NCI-H1048 (cell line): ENCODE data around the gene MTSS2.
A peak's percentile ranks its signal among the peaks of the same experiment; 100 is the strongest.

Source experiments
- DNase-seq: peaks from one replicate; lab custom pipeline; 2025; lab: John Stamatoyannopoulos, UW

The MTSS2 gene, protein sequence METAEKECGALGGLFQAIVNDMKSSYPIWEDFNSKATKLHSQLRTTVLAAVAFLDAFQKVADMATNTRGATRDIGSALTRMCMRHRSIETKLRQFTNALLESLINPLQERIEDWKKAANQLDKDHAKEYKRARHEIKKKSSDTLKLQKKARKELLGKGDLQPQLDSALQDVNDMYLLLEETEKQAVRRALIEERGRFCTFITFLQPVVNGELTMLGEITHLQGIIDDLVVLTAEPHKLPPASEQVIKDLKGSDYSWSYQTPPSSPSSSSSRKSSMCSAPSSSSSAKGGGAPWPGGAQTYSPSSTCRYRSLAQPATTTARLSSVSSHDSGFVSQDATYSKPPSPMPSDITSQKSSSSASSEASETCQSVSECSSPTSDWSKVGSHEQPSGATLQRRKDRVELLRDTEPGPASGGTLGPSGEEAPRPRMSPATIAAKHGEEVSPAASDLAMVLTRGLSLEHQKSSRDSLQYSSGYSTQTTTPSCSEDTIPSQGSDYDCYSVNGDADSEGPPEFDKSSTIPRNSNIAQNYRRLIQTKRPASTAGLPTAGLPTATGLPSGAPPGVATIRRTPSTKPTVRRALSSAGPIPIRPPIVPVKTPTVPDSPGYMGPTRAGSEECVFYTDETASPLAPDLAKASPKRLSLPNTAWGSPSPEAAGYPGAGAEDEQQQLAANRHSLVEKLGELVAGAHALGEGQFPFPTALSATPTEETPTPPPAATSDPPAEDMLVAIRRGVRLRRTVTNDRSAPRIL

GRCh38 chr16:70685938-70686375 is at the start of gene MTSS2:
TSS of gene MTSS2 (minus strand) at chr16:70686053. CDS start at chr16:70685791, 262 bp downstream.
- DNase-seq, result peak; percentile 20

- no peak for DNase-seq
Observed at GRCh38 chr16:70735141-70735979, 49.5 kb upstream of the MTSS2 start.

- DNase-seq, result no peak
Observed at GRCh38 chr16:70734522-70735095, 48.8 kb upstream of the MTSS2 start.

DNA sequence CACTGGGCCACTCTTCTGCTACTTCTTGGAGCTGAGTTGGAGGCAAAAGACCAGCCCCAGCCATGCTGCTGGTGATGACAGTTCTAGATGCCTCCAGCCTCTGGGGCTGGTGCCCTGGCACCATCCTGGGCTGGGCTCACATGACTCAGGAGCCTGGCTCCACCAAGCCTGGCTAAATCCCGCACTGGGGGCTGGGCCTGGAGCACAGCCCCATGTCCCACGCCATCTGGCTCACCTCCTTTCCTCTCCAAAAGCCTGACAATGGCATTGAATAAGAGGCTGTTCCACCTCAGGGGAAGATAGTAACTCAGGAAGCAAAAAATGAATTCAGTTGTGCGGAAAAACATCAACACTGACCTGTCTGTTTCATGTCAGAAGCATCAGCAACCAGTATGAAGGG is 45.1 kb upstream of the MTSS2 start:
- DNase-seq, result no peak

DNA sequence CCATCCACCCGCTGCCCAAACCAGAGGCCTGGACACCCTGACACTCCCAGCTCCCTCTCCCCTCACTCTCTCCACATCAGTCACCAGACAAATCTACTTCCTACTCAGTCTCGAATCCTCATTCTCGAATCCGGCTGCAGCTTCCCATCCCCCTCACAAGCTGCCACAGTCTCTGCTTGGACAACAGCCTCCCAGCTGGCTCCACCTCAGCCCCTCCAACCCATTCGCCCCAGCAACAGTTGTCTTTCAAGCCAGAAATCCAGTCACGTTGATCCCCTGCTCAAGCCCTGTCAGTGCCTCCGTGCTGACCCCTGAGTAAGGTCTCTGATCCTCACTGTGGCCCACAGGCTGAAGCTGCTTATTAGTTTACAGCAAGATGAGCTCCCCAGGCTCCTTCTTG is 44.2 kb upstream of the MTSS2 start:
- DNase-seq, result no peak

DNA sequence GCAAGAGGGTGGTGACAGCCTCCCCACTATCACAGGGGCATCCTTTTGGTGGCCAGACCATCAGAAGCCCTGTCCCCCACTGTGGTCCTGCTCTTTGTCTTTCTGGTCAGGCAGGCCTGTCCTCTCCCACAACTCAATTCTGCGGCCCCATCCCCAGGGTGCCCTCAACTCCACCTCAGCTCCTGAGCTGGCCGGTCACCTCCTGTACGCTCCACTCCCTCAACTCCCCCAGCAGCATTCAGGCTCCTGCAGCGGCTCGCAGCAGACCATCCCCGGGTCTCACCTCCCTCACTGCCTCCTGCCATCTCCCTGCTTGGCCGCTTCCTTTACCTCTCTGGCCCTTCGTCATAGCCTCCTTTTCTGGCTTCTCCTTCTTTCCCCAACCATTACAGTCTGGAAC is 43.4 kb upstream of the MTSS2 start:
- DNase-seq, result no peak

DNA sequence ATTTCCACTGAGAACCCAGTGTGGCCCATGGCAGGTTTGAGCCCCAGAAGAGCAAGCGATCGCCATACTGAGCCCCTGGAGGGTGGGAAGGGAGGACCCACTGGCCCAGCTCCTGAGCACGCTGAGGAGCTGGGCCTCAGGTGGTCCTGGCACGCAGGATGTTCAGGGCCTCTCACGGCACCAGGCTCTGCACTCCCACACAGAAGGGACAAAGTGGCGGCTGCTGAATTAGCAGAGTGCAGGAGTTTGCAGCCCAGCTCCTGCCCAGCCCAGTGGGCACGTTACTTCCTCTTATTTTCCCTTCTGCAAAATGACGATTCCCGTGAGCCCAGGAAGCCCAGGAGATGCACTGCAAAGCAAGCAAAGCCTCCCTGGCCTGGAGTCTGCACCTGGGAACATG is 42.3 kb upstream of the MTSS2 start:
- DNase-seq, result no peak

DNA sequence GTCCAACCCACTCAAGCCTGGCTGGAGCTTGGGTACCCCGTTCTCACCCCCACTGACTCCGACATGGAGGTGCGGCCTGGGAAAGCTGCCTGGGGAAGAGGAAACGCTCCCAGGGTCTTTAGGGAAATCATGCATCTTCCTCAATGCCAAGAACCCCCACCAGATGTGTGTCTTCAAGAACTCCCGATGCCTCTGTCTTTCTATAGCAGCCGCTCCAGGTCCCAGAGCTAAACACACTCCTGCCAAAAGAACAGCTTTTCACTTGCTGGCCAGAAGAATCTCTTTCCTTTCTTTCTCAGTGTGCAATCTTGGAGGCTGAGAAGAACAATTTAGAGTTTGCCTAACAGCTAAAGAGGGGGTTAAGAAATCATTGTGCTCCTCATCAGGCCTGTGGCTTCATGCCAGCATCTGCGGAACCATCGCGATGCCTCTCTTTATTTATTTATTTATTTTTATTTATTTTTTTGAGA is 41.1 kb upstream of the MTSS2 start:
- DNase-seq, result no peak

DNA sequence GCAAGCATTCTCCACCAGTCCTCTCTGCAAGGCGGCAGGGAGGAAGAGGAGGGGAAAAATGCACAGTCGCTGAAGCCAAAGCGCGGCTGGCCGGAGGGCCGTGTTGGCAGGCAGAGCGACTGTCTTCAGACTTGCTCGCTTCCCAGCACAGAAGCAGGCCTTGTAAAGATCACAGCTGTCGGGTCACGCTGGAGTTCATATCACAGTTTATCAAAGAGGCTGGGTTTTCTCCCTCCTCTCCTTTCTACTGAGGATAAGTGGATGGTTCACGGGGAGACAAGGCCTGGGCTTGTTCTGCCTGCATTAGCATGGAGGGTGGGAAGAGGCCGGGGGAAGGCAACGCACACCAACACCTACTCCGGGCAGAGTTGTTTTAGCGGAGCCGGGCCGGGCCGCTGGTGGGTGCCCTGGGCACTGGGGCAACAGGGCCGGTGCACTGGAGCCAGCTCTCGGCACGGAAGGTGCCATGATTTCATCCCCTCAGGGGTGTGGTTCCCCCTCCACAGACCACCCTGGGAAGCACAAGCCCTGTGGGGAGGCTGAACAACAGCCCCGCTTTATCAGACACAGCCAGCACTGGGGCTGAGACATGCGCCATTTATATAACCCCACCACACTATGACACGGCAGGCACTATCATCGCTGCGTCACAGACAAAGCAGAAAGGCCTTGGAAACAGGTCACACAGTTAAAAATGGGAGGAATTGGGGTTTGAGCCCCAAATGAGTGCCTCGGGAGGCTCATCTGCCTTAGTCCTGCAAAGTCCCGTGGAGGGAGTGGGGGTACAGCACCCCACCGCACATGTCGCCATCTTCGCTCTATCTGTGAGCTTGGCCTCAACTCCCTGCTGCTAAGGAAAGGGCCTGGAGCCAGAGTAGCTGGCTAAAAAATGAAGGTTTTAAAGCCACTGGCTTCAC is 40.3 kb upstream of the MTSS2 start:
- no peak for DNase-seq

DNA sequence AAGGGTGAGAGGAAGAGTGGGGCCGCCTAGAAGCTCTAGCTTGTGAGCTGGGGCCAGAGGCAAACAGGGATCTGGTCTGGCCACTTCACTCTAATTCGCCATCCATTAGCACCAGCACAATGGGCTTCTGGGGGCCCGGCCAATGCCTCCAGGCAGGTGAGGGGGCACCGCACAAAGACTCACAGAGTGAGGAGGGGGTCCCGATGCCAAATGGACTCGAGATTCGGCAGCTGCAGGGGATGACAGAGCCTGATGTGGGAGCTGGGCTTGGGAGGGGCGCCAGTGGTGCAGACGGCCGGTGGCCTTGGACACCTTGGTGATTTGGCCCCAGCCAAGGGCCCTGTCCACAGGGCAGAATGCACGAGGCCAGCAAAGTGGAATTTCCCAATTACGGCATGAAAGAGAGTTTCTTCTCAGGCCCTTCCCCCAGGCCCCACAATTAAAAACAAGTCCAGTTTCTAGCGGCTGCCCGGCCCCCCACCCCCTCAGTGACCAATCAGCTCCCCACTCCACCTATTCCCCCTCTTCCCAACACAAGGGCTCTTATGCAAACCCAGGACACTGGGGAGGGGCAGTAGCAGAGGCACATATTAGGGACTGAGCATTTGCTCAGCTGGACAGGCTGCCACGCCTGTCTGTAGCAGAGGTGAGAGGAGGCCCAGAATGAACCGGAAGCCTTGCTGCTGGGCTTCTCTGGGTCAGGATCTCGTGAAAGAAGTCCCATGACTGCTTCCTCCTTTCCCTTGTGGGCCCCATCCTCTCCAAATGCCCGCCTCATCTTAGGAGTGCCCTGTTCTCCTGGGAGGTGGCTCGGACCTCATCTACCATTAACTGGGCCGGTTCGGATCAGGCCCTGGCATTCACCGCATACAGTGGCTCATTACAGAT is 39.4 kb upstream of the MTSS2 start:
- no peak for DNase-seq

DNA sequence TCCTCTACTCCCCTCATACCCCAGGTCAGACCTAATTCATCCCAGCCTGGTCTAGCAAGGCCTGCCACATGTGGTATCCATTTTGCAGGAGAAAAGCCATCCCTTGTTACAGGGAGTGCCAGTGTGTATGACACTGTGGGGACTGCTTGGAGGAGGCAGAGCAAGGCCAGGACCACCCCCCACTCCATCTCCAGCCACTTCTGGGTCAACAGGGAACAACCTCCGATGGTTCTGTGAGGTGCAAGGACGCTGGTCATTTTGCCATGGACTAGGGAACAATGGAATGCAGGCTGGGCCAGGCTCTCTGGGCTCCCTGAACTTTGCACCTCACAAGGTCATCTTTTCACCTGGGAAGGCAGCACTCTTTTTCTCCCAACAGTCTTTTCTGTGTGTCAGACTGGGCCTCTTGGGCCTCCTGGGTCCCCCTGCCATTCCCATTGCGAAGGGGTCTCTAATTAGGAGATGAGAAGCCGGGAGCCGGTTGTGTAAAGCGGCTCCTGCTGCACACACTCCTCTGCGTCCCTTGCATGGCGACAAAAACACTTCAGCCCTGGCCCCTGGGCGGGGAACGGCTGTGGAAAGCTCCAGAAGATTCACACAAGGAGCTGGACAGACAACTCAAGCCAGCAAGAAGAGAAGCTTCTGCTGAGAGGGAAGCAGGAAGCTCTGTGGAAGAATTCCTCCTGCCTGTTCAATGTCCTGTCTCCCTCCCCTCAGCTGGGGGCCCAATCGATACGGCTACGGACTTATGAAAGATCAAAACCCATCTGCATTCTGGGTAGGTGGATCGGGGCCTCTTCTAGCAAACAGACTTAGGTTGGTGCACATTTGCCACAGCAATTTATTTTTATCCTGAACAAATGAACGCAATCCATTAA is 38.5 kb upstream of the MTSS2 start:
- DNase-seq, result no peak

- no peak for DNase-seq
Observed at GRCh38 chr16:70723740-70724145, 37.9 kb upstream of the MTSS2 start.

DNA sequence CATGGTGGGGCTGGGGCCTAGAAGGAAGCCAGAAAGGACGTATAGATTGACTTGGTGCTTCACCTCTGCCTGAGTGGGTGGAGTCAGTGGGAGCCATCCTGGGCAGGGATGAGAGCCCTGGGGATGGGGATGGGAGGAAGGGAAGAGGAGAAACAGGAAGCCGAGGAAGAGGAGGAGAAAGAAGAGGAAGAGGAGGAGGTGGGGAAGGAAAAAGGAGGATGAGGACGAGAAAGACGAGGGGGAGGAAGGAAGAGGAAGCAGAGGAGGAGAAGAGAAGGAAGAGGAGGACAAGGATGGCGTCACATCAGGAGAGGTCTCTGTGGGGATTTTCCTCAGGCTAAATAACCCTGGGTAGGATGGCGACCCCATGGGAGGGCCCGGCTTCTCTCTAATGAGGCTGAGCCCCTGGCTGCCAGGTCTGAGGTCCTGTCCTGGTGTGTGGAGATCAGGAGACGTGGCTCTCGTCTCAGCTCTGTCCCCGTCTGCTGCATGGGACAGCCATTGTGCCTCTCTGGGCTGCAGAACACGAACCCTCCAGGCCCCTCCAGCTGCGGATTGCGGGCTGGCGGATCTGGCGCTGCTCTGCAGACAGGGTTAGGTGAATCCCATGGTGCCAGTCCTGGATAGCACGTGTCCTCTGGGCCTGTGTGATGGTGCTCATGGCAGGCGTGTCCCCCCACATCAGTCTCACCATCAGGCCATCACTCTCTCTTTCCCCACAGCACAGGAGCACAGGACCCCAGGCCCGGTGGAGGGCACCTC is 35.5 kb upstream of the MTSS2 start:
- DNase-seq, result no peak

DNA sequence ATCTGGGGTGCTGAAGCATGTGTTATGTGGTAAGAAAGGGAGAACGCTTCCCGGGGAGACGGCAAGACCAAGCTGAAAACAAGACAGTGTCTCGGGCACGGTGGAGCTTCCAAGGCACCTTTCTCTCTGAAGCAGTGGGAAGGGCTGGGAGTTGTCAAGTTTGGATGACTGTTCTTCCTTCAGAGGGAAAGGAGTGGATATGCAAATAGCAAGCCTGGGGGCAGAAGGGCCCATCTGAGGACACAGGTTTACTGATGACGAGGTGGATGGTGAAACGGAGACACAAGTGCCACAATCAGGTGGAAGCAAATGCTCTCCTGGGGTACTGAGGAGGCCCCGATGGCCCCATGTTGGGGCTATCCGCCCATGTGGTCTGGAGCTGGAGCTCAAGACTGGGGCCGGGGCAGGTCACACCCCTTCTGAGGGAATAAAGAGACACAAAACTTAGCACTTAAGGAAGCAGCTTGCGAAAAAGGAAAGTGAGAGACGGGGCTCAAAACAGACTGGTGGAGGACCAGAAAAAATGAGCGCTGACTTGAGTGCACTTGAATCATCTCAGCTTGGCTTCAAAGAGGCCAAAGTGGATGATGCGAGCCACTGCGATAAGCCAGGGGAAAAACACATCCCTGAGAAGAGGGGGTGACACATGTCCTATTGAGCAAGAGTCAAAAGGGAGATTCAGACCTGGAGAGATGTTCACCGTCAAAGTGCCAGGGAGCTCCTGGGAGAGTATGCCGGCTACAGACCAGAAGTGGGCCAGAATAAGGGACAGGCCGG is 34.8 kb upstream of the MTSS2 start:
- DNase-seq, result no peak

DNA sequence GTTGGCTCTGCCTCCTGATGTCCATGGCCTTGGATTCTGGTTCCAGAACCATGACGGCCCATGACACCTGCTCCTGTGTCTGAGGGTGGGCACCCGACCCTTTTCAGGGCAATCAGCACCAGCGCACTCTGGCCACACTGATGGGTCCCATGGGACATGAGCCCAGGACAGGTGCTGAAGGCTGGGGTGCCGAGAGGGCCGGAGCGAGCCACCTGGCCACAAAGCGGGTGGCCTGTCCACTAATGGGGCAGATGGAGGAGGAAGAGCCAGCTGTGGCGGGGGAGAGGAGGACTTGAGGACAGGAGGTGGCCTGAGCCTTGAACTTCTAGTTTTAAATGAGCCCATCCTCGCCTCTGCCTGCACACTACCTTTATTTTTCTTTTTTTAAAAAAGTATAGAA is 31.2 kb upstream of the MTSS2 start:
- DNase-seq, result no peak

DNA sequence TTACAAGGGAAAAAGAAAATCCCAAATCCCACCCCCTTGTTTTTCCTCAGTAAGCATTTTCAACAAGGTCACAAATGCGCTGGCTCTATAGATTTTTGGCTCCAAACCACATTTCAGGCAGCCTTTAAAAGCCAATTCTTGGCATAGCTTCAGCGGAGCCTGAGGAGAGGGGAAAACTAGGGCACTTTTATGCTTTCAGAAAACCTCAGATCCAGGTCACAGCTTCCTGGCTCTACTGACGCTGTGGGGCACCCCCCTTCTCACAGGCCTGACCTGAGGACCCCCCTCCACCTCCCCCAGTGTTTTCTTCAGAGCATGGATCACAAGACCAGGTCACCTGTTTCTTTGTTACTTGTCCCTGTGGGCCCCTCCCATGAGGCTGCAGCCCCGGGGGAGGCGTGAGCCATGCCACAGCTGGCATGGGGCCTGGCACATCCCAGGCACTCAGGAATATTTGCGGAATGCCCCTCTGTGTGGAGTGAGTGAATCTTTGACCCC is 30.1 kb upstream of the MTSS2 start:
- DNase-seq, result no peak
